Liver (tissue), 9 donors: Measurements from ENCODE around the gene GGA1. TPM values are rescaled to one million over a fixed set of nuclear protein-coding genes. Genes with fewer than 3 reads are reported as not detected.
"Not testable (repeated sequence)": the region's sequence is repeated elsewhere in the genome, so short reads cannot be mapped to it uniquely, and the experiment has no call there.

Experiments
- DNase-seq: peaks from one replicate; pipeline ENCODE4 v3.0.0-alpha.2; 2017; ENCODE audit warnings: low spot score
- H3K27ac ChIP-seq, 2 donors: one replicate each; pipeline ENCODE4 v1.7.0; 2013; ENCODE audit warnings: inconsistent platforms in 2 of 2, low read length in 2 of 2, control low read depth in 1 of 2, low read depth in 1 of 2, mild to moderate bottlenecking in 1 of 2
- H3K27me3 ChIP-seq, 4 donors: one replicate each; pipeline versions ENCODE4 v1.6.1 to v1.7.0; 2013; ENCODE audit warnings: low read length in 3 of 4, inconsistent platforms in 1 of 4, mild to moderate bottlenecking in 1 of 4, moderate library complexity in 1 of 4; ENCODE audit not compliant: control insufficient read depth in 4 of 4, insufficient read depth in 4 of 4
- H3K36me3 ChIP-seq, 4 donors: one replicate each; pipeline versions ENCODE4 v1.6.1 to v1.7.0; 2013; ENCODE audit warnings: low read length in 3 of 4, mild to moderate bottlenecking in 3 of 4, low read depth in 1 of 4, moderate library complexity in 1 of 4; ENCODE audit not compliant: control insufficient read depth in 4 of 4, insufficient read depth in 3 of 4
- H3K4me1 ChIP-seq, 4 donors: one replicate each; pipeline versions ENCODE4 v1.6.1 to v1.7.0; 2013; ENCODE audit warnings: low read length in 3 of 4, mild to moderate bottlenecking in 3 of 4, moderate library complexity in 1 of 4; ENCODE audit not compliant: control insufficient read depth in 4 of 4, insufficient read depth in 4 of 4
- H3K4me3 ChIP-seq, 3 donors: one replicate each; pipeline versions ENCODE4 v1.6.1 to v1.7.0; 2013; ENCODE audit warnings: low read length in 3 of 3, control low read depth in 1 of 3, low read depth in 1 of 3, mild to moderate bottlenecking in 1 of 3
- H3K9ac ChIP-seq, 2 donors: one replicate each; pipeline ENCODE4 v1.7.0; 2013; ENCODE audit warnings: low read length in 2 of 2, mild to moderate bottlenecking in 2 of 2, moderate library complexity in 2 of 2, control low read depth in 1 of 2, low read depth in 1 of 2
- H3K9me3 ChIP-seq, 4 donors: one replicate each; pipeline versions ENCODE4 v1.6.1 to v1.7.0; 2013; ENCODE audit warnings: low read length in 3 of 4; ENCODE audit not compliant: control insufficient read depth in 4 of 4
- EGR1 ChIP-seq, 2 donors: IDR thresholded peaks; 2 replicates each; pipeline ENCODE4 v1.6.1; 2016 to 2018; ENCODE audit warnings: antibody characterized with exemption in 2 of 2, low read depth in 2 of 2
- FOXA1 ChIP-seq: IDR thresholded peaks from 2 replicates; pipeline ENCODE4 v1.6.1; 2016; ENCODE audit warnings: antibody characterized with exemption
- HNF4G ChIP-seq: IDR thresholded peaks from 2 replicates; pipeline ENCODE4 v1.6.1; 2016; ENCODE audit warnings: antibody characterized with exemption
- JUND ChIP-seq, 2 donors: IDR thresholded peaks; 2 replicates each; pipeline ENCODE4 v1.6.1; 2016; ENCODE audit warnings: antibody characterized with exemption in 2 of 2
- RAD21 ChIP-seq, 2 donors: IDR thresholded peaks; 2 replicates each; pipeline ENCODE4 v1.6.1; 2016; ENCODE audit warnings: antibody characterized with exemption in 2 of 2, mild to moderate bottlenecking in 2 of 2
- WGBS: extraction: QIAGEN DNeasy Blood & Tissue Kit; methylation state at CpG from one replicate; pipeline ENCODE4 v1.1.7; 2013; 5-methylcytosine and 5-hydroxymethylcytosine counted together
- polyA plus RNA-seq, 2 donors: library from polyadenylated mRNA; stranded (reverse) in 1 of 2; unstranded in 1 of 2; fragments of 200-250 nt in 1 of 2; fragments of >200 nt in 1 of 2; fragmentation: Nextera tagmentation in 1 of 2; extraction: Ambion mirVana in 1 of 2; gene quantifications; one replicate each; pipeline versions ENCODE4 v1.2.1 to v1.2.3, GENCODE V29; 2013 to 2015
- total RNA-seq, 2 donors: library from RNA; depleted of rRNA; stranded (reverse); fragments of >200 nt; gene quantifications; one replicate each; pipeline ENCODE4 v1.2.3, GENCODE V29; 2014
- TF ChIP-seq, protein P1 (sequence below): IDR thresholded peaks from 2 replicates; pipeline ENCODE4 v1.6.1; 2016; ENCODE audit warnings: antibody characterized with exemption
- TF ChIP-seq, protein P2 (sequence below): IDR thresholded peaks from 2 replicates; pipeline ENCODE4 v1.6.1; 2016; ENCODE audit warnings: antibody characterized with exemption
- donor health status: healthy.
- donor health status: healthy.
- donor health status: healthy.
- donor health status: healthy.
- donor health status: healthy.

Gene GGA1
- total and polyA plus RNA-seq, 4 donors: 15.1 to 26.4 (median 17.8) TPM

DNA sequence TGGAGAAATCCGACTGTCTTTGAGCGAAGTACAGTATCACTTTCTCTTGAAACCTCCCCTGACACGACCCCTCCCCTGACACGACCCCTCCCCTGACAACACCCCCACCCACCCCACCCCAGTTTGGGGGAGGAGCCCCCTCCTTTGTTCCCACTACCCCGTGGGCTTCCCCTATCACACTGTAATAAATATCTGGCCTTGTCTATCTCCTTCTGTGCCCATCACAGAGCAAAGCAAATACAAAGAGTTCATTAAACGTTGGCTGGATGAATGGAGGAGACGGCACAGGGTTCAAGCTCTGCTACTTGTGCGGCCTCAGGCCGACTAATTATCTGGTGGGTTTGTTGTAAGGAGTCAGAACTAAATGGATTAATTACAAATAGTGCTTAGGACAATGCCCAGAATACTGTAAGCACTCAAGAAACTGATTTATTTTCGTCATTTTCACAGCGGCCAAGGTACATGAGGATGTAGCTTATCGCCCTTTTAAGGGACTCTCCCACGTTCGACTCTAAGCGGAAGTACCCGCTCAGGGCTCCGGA, 628 bp upstream of the GGA1 start:
- WGBS: 3% methylated on average over 17 of the region's 17 CpGs
- H3K4me1 ChIP-seq: peaks cover 4 to 41% (median 25%) of the 10 kb centered on the region in 4 donors

DNA sequence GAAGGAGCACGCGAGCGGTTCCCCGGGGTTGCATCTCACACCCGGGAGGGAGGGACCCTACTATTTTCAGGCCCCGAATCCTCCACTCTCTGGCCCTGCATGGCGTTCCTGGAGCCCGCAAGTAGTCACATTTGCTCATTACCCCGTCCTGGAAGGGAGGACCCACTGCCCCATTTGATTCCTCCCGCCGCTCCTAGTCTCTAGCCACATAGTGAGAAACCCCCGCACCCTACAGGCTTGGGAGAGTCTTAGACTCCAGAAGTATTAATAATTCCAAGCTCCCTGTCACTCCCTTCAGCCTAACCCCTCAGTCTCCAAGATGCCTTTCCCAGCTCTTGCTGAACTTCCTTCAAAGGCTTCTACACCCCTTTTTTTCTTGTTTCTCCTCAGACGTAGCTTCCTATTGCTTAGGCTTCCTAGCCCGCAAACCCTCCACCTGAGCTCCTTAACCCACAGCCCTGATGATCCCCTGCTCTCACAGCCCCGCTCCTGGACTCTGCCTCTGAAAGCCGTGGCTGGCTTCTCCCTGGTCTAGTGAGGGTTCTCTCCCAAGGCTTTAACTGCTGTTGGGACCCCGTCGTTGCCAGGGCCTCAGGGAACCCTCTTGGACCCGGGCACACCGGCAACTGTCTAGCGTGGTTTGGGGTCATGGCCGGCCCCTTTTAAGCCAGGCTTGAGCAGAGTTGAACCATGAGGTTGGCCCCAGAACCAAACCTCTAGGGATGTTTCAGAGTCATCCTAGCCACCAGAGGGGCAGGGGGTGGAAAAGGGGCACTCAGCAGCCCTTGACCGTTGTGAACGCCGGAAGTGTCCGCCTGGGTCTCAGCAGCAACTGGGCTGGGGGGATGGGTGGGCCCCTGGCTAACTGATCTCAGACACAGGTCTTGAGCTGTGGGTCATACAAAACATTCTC, 862 bp downstream of the GGA1 start:
- H3K27me3 ChIP-seq: no peaks in the 10 kb centered on the region
- DNase-seq: no peak
- 13% methylated on average over 26 of the region's 26 CpGs for WGBS
- H3K27ac ChIP-seq: peak overlapping the region; percentile 86
- H3K4me3 ChIP-seq: peak overlapping the region; percentile 66 to 97 (median 68)
- H3K9me3 ChIP-seq: no peaks in the 10 kb centered on the region
- H3K4me1 ChIP-seq: peaks cover 4 to 44% (median 25%) of the 10 kb centered on the region in 4 donors
- H3K9ac ChIP-seq: peak overlapping the region; percentile 91 to 94
- TF ChIP-seq, protein P1, sequence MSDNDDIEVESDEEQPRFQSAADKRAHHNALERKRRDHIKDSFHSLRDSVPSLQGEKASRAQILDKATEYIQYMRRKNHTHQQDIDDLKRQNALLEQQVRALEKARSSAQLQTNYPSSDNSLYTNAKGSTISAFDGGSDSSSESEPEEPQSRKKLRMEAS: no peak
- peaks cover 0 to 6% (median under 1%) of the 10 kb centered on the region in 4 donors for H3K36me3 ChIP-seq

More for the DNA sequence above, 628 bp upstream of the GGA1 start:
- Histone ChIP-seq H3K27ac (peak overlapping the region; percentile 86), H3K36me3 (no peaks in the 10 kb centered on the region), H3K9me3 (no peaks in the 10 kb centered on the region), H3K4me3 (peak overlapping the region; percentile 64 to 97 (median 71)), H3K9ac (peak overlapping the region; percentile 61 to 80), H3K27me3 (no peaks in the 10 kb centered on the region)
- DNase-seq: no peak
- TF ChIP-seq JUND (IDR thresholded peaks at IDR 0.05) (peak in 1 of 2 donors; percentile 49), HNF4G (no peak), EGR1 (IDR thresholded peaks at IDR 0.05; ENCODE audit: low read depth in 2 of 2) (peak in 1 of 2 donors; percentile 50)
- TF ChIP-seq, protein P2, sequence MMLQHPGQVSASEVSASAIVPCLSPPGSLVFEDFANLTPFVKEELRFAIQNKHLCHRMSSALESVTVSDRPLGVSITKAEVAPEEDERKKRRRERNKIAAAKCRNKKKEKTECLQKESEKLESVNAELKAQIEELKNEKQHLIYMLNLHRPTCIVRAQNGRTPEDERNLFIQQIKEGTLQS: peak; percentile 39

DNA sequence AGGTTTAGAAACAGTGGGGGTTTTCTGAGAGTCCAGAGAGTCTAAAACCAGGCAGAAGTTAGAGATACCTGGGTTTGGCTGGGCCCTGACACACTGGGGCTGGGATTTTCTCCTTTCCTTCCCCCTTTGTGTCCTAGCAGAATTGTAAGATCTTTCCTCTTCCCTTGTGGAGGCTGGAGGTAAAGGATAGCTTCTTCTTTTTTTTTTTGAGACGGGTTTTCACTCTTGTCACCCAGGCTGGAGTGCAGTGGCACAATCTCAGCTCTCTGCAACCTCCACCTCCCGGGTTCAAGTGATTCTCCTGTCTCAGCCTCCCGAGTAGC, 1.5 kb downstream of the GGA1 start:
- Histone ChIP-seq H3K4me1 (peaks cover 4 to 44% (median 25%) of the 10 kb centered on the region in 4 donors), H3K9ac (peak overlapping the region; percentile 91 to 94), H3K27ac (peak overlapping the region in 1 of 2 donors; percentile 86)
- H3K9me3 ChIP-seq, DNase-seq, H3K27me3 ChIP-seq, H3K4me3 ChIP-seq, H3K36me3 ChIP-seq: not testable (repeated sequence)
- 77% methylated on average over 3 of the region's 3 CpGs for WGBS

DNA sequence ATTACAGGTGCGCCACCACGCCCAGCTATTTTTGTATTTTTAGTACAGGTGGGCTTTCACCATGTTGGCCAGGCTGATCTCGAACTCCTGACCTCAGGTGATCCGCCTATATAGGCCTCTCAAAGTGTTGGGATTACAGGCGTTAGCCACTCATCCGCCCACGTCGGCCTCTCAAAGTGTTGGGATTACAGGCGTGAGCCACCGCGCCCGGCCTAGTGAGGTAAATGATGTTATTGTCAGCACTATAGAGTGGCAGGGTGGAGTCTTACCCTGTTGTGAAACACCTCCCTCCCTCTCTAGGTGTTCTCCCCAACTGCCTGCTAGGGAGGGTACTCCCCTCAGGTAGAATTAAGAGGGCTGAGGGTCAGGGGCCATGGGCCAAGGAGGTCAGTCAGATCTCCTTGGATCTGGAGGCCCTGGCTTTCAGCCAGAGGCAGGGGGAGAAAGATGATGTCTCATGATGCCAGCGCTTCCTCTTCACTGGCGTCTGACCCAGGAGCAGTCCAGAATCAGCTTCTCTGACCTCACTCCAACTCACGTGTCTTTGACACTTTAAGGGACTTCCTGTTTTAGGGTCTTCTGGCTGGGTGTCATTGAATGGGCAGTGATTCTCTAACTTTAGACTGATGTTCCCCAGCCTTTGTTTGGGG, 2.0 kb downstream of the GGA1 start:
- H3K36me3 ChIP-seq: peaks cover 0 to 8% (median 1%) of the 10 kb centered on the region in 4 donors
- H3K4me1 ChIP-seq: peaks cover 4 to 44% (median 25%) of the 10 kb centered on the region in 4 donors
- WGBS: 84% methylated on average over 15 of the region's 15 CpGs
- no peak overlapping the region for H3K4me3 ChIP-seq
- peak overlapping the region in 1 of 2 donors; percentile 33 for H3K27ac ChIP-seq
- H3K27me3 ChIP-seq: no peaks in the 10 kb centered on the region
- no peaks in the 10 kb centered on the region for H3K9me3 ChIP-seq
- DNase-seq: no peak
- no peak for TF ChIP-seq FOXA1
- TF ChIP-seq RAD21 (IDR thresholded peaks at IDR 0.05): no peak
- peak overlapping the region in 1 of 2 donors; percentile 94 for H3K9ac ChIP-seq
